GM12875 (cell line): ENCODE data around the gene NLRX1.
"Not testable (repeated sequence)": the region's sequence is repeated elsewhere in the genome, so short reads cannot be mapped to it uniquely, and the experiment has no call there.

Experiments
- H3K4me3 ChIP-seq: one replicate; pipeline ENCODE4 v1.5.1; 2011; ENCODE audit warnings: low read depth, low read length, control low read depth
- CTCF ChIP-seq: IDR thresholded peaks from 2 replicates; pipeline ENCODE4 v1.5.1; 2011; ENCODE audit warnings: low read depth, mild to moderate bottlenecking, control low read depth, inconsistent platforms, low read length, moderate library complexity, borderline replicate concordance; ENCODE audit not compliant: insufficient read depth

NLRX1 gene

GRCh38 chr11:119193001-119193400, 24.5 kb downstream of the NLRX1 start:
- TF ChIP-seq CTCF: no peak
- no peak overlapping the region for H3K4me3 ChIP-seq

GRCh38 chr11:119193626-119194025, 25.1 kb downstream of the NLRX1 start:
- TF ChIP-seq CTCF: no peak
- H3K4me3 ChIP-seq: no peak overlapping the region

GRCh38 chr11:119194811-119195440, 26.4 kb downstream of the NLRX1 start:
- no peak overlapping the region for H3K4me3 ChIP-seq
- no peak for TF ChIP-seq CTCF

- no peak overlapping the region for H3K4me3 ChIP-seq
- no peak for TF ChIP-seq CTCF
Observed at GRCh38 chr11:119195680-119196079, 27.2 kb downstream of the NLRX1 start.

- peak; percentile 69 for TF ChIP-seq CTCF
- no peak overlapping the region for H3K4me3 ChIP-seq
Observed at GRCh38 chr11:119196833-119197483, 28.4 kb downstream of the NLRX1 start.

- no peak overlapping the region for H3K4me3 ChIP-seq
- TF ChIP-seq CTCF: no peak
Observed at GRCh38 chr11:119198925-119199324, 30.4 kb downstream of the NLRX1 start.

- not testable (repeated sequence) for H3K4me3 ChIP-seq
Observed at GRCh38 chr11:119201236-119201635, 32.7 kb downstream of the NLRX1 start.
